Measurements from ENCODE around the gene NCBP1. TPM values are rescaled to one million over a fixed set of nuclear protein-coding genes. Genes with fewer than 3 reads are reported as not detected.

Gene NCBP1
- total RNA-seq, 1 experiment from 2014 or later = 23.0 TPM

DNA sequence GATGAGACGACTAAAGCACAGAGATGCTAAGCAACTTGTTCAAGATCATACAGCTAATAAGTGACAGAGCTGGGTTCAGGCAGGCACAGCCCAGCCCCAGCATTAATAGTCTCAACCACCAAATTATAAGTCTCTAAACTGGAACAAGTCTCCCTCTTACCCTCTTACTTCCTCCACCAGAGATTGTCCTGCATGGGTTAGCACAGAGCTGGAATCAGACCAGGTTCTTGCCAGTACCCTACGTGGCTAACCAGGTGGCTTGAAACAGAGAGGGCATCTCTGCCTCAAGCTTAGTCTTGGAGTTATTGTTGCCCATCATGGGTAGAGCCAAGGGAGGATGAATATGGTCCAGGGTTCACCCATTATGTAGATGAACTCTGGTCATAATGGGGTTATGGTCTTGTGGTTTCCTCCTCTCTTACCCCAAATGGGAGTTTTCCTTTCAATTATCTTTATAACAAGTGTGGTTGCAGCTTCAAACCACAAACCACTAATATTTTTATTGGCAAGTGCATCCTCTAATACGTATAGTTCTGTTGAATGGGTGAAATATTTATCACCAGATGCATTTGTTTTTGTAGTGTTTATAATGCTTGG, 71.8 kb downstream of the NCBP1 start:
- no peaks in the 10 kb centered on the region for H4K20me1 ChIP-seq (ENCODE audit: low read length)
- CTCF ChIA-PET = no interaction called here
- H3K27ac ChIP-seq (ENCODE audit: low read length) = 0 out of 2 replicates have a peak overlapping the region, but pooled peaks have one; percentile 6

DNA sequence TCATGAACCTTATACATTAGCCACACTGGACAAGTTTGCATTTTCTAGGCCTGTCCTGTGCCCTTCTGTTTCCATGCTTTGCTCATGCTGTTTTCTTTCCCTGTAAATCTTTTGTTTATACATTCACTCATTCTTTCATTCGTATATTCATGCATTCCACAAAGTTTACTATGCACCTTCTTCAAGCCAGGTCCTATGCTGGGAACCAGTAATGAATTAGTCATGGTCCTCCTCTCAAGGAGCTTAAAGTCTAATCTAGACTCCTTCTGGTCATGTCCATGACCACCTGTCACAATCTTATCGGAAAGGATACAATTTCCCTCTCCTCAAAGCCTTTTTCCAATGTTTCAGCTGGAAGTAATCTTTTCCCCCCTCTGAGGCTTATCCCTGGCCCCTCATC, 72.6 kb downstream of the NCBP1 start:
- no peak overlapping the region for H3K9ac ChIP-seq (ENCODE audit: low read length)
- 0 out of 2 replicates have a peak overlapping the region, but pooled peaks have one; percentile 6 for H3K27ac ChIP-seq (ENCODE audit: low read length)
- no peaks in the 10 kb centered on the region for H3K79me2 ChIP-seq (ENCODE audit: low read length)
- no peak overlapping the region for H3K4me3 ChIP-seq (ENCODE audit: low read length)
- H3K4me2 ChIP-seq (ENCODE audit: low read length) = 0 out of 2 replicates have a peak overlapping the region, but pooled peaks have one; percentile 20
- intact Hi-C loops (cut with micrococcal nuclease) = no loop called here
- peaks cover 5% of the 10 kb centered on the region for H3F3A ChIP-seq (ENCODE audit: low read length, unreplicated experiment)
- peaks cover 32% of the 10 kb centered on the region for H3K4me1 ChIP-seq (ENCODE audit: insufficient read depth, low read length)
- POLR2A ChIA-PET (ENCODE audit: unreplicated experiment) = no interaction called here
- ATAC-seq = no peak
- H3K9me3 ChIP-seq (ENCODE audit: low read length) = no peaks in the 10 kb centered on the region
- H3K27me3 ChIP-seq (ENCODE audit: low read length) = no peaks in the 10 kb centered on the region
- no peaks in the 10 kb centered on the region for H3K36me3 ChIP-seq (ENCODE audit: low read depth, low read length)
- H3K9me2 ChIP-seq (replicated peaks; ENCODE audit: low read length) = no peaks in the 10 kb centered on the region
- no peaks in the 10 kb centered on the region for H4K20me1 ChIP-seq (ENCODE audit: low read length)
- CTCF ChIA-PET = no interaction called here
- no peak overlapping the region for H2AFZ ChIP-seq (ENCODE audit: low read length)
- no TSS peak for BruUV-seq (replicated peaks)
- no peak for DNase-seq
- TF ChIP-seq EZH2phosphoT487 (IDR thresholded peaks at IDR 0.05; ENCODE audit: borderline replicate concordance, low read length) = no peak
- TF ChIP-seq EZH2 (IDR thresholded peaks at IDR 0.05; ENCODE audit: low read length, unreplicated experiment) = no peak

More for the DNA sequence above, 71.8 kb downstream of the NCBP1 start:
- 0 out of 2 replicates have a peak overlapping the region, but pooled peaks have one; percentile 20 for H3K4me2 ChIP-seq (ENCODE audit: low read length)
- no TSS peak for BruUV-seq (replicated peaks)
- ATAC-seq = no peak
- peaks cover 32% of the 10 kb centered on the region for H3K4me1 ChIP-seq (ENCODE audit: insufficient read depth, low read length)
- H3K27me3 ChIP-seq (ENCODE audit: low read length) = no peaks in the 10 kb centered on the region
- no peaks in the 10 kb centered on the region for H3K79me2 ChIP-seq (ENCODE audit: low read length)
- intact Hi-C loops (cut with micrococcal nuclease) = no loop called here
- DNase-seq = peak; percentile 58
- no peaks in the 10 kb centered on the region for H3K9me3 ChIP-seq (ENCODE audit: low read length)
- TF ChIP-seq, protein P1, sequence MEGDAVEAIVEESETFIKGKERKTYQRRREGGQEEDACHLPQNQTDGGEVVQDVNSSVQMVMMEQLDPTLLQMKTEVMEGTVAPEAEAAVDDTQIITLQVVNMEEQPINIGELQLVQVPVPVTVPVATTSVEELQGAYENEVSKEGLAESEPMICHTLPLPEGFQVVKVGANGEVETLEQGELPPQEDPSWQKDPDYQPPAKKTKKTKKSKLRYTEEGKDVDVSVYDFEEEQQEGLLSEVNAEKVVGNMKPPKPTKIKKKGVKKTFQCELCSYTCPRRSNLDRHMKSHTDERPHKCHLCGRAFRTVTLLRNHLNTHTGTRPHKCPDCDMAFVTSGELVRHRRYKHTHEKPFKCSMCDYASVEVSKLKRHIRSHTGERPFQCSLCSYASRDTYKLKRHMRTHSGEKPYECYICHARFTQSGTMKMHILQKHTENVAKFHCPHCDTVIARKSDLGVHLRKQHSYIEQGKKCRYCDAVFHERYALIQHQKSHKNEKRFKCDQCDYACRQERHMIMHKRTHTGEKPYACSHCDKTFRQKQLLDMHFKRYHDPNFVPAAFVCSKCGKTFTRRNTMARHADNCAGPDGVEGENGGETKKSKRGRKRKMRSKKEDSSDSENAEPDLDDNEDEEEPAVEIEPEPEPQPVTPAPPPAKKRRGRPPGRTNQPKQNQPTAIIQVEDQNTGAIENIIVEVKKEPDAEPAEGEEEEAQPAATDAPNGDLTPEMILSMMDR (conservative IDR thresholded peaks at IDR 0.05; ENCODE audit: low read depth, low read length) = no peak
- TF ChIP-seq EZH2phosphoT487 (IDR thresholded peaks at IDR 0.05; ENCODE audit: borderline replicate concordance, low read length) (no peak), EZH2 (IDR thresholded peaks at IDR 0.05; ENCODE audit: low read length, unreplicated experiment) (no peak)
- H3K4me3 ChIP-seq (ENCODE audit: low read length) = no peak overlapping the region
- POLR2A ChIA-PET (ENCODE audit: unreplicated experiment) = no interaction called here
- peaks cover 5% of the 10 kb centered on the region for H3F3A ChIP-seq (ENCODE audit: low read length, unreplicated experiment)
- no peak overlapping the region for H3K9ac ChIP-seq (ENCODE audit: low read length)
- H3K9me2 ChIP-seq (replicated peaks; ENCODE audit: low read length) = no peaks in the 10 kb centered on the region
- no peak overlapping the region for H2AFZ ChIP-seq (ENCODE audit: low read length)
- no peaks in the 10 kb centered on the region for H3K36me3 ChIP-seq (ENCODE audit: low read depth, low read length)

DNA sequence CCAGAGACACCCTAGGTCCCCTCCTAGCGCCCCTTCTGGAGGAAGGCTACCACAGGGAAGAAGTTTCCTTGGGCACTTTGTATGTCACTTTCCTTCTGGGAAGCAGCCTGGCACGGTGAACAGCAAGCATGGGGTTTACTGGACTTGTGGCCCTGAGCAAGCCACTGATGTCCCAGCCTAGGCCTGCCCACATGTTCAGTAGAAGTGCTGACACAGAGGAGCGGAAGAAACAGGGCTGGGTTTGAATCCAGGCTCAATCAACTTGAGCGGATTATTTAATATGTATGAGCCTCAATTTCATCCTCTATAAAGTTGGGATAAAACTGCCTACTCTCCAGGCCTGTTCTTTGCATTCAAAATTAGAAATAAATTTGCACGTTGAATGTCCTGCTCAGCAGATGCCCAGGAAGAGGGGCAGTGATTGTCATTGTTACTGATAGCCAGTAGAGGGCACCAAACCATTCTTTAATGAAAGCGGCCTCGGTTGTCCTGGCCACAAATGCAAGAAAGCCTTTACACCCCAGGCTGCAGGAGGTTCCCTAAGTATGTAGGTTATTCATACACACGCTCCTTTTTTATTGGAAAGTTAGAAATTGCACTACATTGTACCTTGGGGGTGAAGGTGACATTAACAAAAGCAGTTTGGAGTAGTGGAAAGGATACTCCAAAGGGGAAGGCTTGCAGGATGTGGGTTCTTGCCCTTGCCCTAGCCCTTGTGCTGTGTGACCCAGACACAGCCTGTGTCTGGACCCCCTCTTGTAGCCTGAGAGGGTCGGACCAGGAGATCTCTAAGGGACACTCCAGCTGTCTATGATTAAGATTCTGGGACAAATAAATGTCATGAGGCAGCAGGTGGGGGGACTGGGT, 77.0 kb downstream of the NCBP1 start:
- DNase-seq (peak; percentile 70), ATAC-seq (peak; percentile 58)
- Histone ChIP-seq H3K4me1 (ENCODE audit: insufficient read depth, low read length) (peaks cover 32% of the 10 kb centered on the region), H3F3A (ENCODE audit: low read length, unreplicated experiment) (no peaks in the 10 kb centered on the region), H3K27me3 (ENCODE audit: low read length) (no peaks in the 10 kb centered on the region), H4K20me1 (ENCODE audit: low read length) (no peaks in the 10 kb centered on the region), H2AFZ (ENCODE audit: low read length) (no peak overlapping the region), H3K9me2 (replicated peaks; ENCODE audit: low read length) (no peaks in the 10 kb centered on the region), H3K9me3 (ENCODE audit: low read length) (no peaks in the 10 kb centered on the region), H3K9ac (ENCODE audit: low read length) (no peak overlapping the region), H3K27ac (ENCODE audit: low read length) (no peak overlapping the region), H3K4me3 (ENCODE audit: low read length) (no peak overlapping the region), H3K36me3 (ENCODE audit: low read depth, low read length) (no peaks in the 10 kb centered on the region), H3K79me2 (ENCODE audit: low read length) (no peaks in the 10 kb centered on the region), H3K4me2 (ENCODE audit: low read length) (no peak overlapping the region)
- CTCF ChIA-PET = no interaction called here
- TF ChIP-seq, protein P1 (conservative IDR thresholded peaks at IDR 0.05; ENCODE audit: low read depth, low read length) = peak; percentile 81
- no peak for TF ChIP-seq EZH2 (IDR thresholded peaks at IDR 0.05; ENCODE audit: low read length, unreplicated experiment)
- no peak for TF ChIP-seq EZH2phosphoT487 (IDR thresholded peaks at IDR 0.05; ENCODE audit: borderline replicate concordance, low read length)
- intact Hi-C loops (cut with micrococcal nuclease) = loop anchor here (1.0 to 5.0 kb wide), 2 partner anchors 92 to 191 kb away; no protein-coding TSS in a partner anchor
- POLR2A ChIA-PET (ENCODE audit: unreplicated experiment) = no interaction called here
- no TSS peak for BruUV-seq (replicated peaks)

All from PC-3 (cell line).